ENCODE results near the gene TRAFD1. TPM values are rescaled to one million over a fixed set of nuclear protein-coding genes. Genes with fewer than 3 reads are reported as not detected.

Gene TRAFD1
- total and polyA plus RNA-seq, 2 of the 13 experiments (the other 11 are each of a cell fraction or from before 2014, with no cell fraction given) = 9.5 to 20.9 TPM

GRCh38 chr12:112116232-112117060 lies 8.9 kb upstream of the TRAFD1 start (continued):
- TF ChIP-seq TBX2 (CRISPR knock-in tag; IDR thresholded peaks at IDR 0.05; ENCODE audit: borderline replicate concordance) (peak; percentile 10), DRAP1 (CRISPR knock-in tag; IDR thresholded peaks at IDR 0.05) (peak; percentile 88), ZKSCAN1 (IDR thresholded peaks at IDR 0.05; ENCODE audit: low read length) (no peak), TBL1XR1 (IDR thresholded peaks at IDR 0.05; ENCODE audit: borderline replicate concordance, low read length, partially characterized antibody) (no peak), CREM (IDR thresholded peaks at IDR 0.05) (no peak), CREM (CRISPR knock-in tag; IDR thresholded peaks at IDR 0.05) (no peak), NAIF1 (CRISPR knock-in tag; IDR thresholded peaks at IDR 0.05; ENCODE audit: borderline replicate concordance) (no peak), ZNF709 (CRISPR knock-in tag; IDR thresholded peaks at IDR 0.05) (no peak), ZNF547 (CRISPR knock-in tag; IDR thresholded peaks at IDR 0.05) (no peak), ZSCAN30 (CRISPR knock-in tag; IDR thresholded peaks at IDR 0.05) (no peak), ZNF430 (CRISPR knock-in tag; IDR thresholded peaks at IDR 0.05) (no peak), ZNF234 (CRISPR knock-in tag; conservative IDR thresholded peaks at IDR 0.05) (no peak), ZFY (CRISPR knock-in tag; IDR thresholded peaks at IDR 0.05) (peak; percentile 43; the same call in 1 of the 2 replicates), NR2F2 (IDR thresholded peaks at IDR 0.05; ENCODE audit: borderline replicate concordance, low read depth) (no peak; the same call in 1 of the 2 replicates), ELF1 (CRISPR knock-in tag; IDR thresholded peaks at IDR 0.05) (peak; percentile 29; the same call in 1 of the 2 replicates), ZBTB4 (CRISPR knock-in tag; IDR thresholded peaks at IDR 0.05; ENCODE audit: borderline replicate concordance) (no peak), ZFP91 (CRISPR knock-in tag; IDR thresholded peaks at IDR 0.05; ENCODE audit: borderline replicate concordance) (no peak), MYPOP (CRISPR knock-in tag; IDR thresholded peaks at IDR 0.05) (0 out of 2 replicates have a peak, but pooled peaks have one; percentile 15), ZNF800 (CRISPR knock-in tag; IDR thresholded peaks at IDR 0.05) (no peak), HNRNPK (IDR thresholded peaks at IDR 0.05; ENCODE audit: low read depth, low read length, poor library complexity, severe bottlenecking) (no peak), ZNF20 (CRISPR knock-in tag; IDR thresholded peaks at IDR 0.05) (no peak), ZNF331 (CRISPR knock-in tag; IDR thresholded peaks at IDR 0.05) (peak; percentile 48; the same call in 1 of the 2 replicates)
